Adipose tissue (tissue), 3 donors: Measurements from ENCODE around the gene VEPH1. TPM values are rescaled to one million over a fixed set of nuclear protein-coding genes. Genes with fewer than 3 reads are reported as not detected.

ENCODE experiments used
- H3K27ac ChIP-seq: one replicate; pipeline ENCODE4 v1.5.1; 2013; ENCODE audit warnings: low read depth, low read length
- WGBS, 3 donors: extraction: QIAGEN DNeasy Blood & Tissue Kit; methylation state at CpG; one replicate each; pipeline ENCODE4 v1.1.7; 2013; 5-methylcytosine and 5-hydroxymethylcytosine counted together
- polyA plus RNA-seq, 3 donors: library from polyadenylated mRNA; stranded (reverse); fragments of 200-250 nt; gene quantifications; one replicate each; pipeline ENCODE4 v1.2.3, GENCODE V29; 2013
- donor health status: healthy with polysubstance abuse.
- donor health status: Bipolar disorder and iron deficiency.
- donor health status: healthy.

Gene VEPH1
- polyA plus RNA-seq, 3 donors: 1.8 to 6.4 (median 5.3) TPM

- 63 to 93% (median 86%) methylated on average over 5 of the region's 5 CpGs for whole genome bisulfite sequencing, 3 donors
- H3K27ac ChIP-seq: no peak overlapping the region
These were observed 24.1 kb upstream of the VEPH1 start for GRCh38 chr3:157527131-157527881.

- 85 to 92% (median 92%) methylated on average over 2 of the region's 2 CpGs for WGBS, 3 donors
These were observed 22.8 kb upstream of the VEPH1 start for GRCh38 chr3:157526036-157526435.

GRCh38 chr3:157523814-157524213 lies 20.6 kb upstream of the VEPH1 start:
- no peak overlapping the region for H3K27ac ChIP-seq
- 94 to 100% (median 95%) methylated on average over 1 of the region's 1 CpG for WGBS, 3 donors

More at GRCh38 chr3:157526036-157526435, 22.8 kb upstream of the VEPH1 start:
- H3K27ac ChIP-seq: no peak overlapping the region

GRCh38 chr3:157522648-157523047 lies 19.4 kb upstream of the VEPH1 start:
- no peak overlapping the region for H3K27ac ChIP-seq

- no peak overlapping the region for H3K27ac ChIP-seq
These were observed 17.4 kb upstream of the VEPH1 start for GRCh38 chr3:157520485-157521150.

GRCh38 chr3:157518881-157519280 lies 15.7 kb upstream of the VEPH1 start:
- H3K27ac ChIP-seq: no peak overlapping the region
- 99 to 100% (median 100%) methylated on average over 1 of the region's 1 CpG for WGBS, 3 donors

GRCh38 chr3:157516928-157517327 lies 13.7 kb upstream of the VEPH1 start:
- H3K27ac ChIP-seq: no peak overlapping the region

GRCh38 chr3:157515398-157515797 lies 12.2 kb upstream of the VEPH1 start:
- WGBS, 3 donors: 69 to 84% (median 69%) methylated on average over 5 of the region's 5 CpGs

GRCh38 chr3:157514371-157514895 lies 11.2 kb upstream of the VEPH1 start:
- 66 to 82% (median 80%) methylated on average over 4 of the region's 4 CpGs for WGBS, 3 donors
- no peak overlapping the region for H3K27ac ChIP-seq

More at GRCh38 chr3:157515398-157515797, 12.2 kb upstream of the VEPH1 start:
- H3K27ac ChIP-seq: no peak overlapping the region

- WGBS, 3 donors: 67 to 75% (median 75%) methylated on average over 1 of the region's 1 CpG
- no peak overlapping the region for H3K27ac ChIP-seq
These were observed 10.4 kb upstream of the VEPH1 start for GRCh38 chr3:157513585-157513984.

- no peak overlapping the region for H3K27ac ChIP-seq
- 84 to 89% (median 87%) methylated on average over 5 of the region's 5 CpGs for WGBS, 3 donors
These were observed 9.3 kb upstream of the VEPH1 start for GRCh38 chr3:157512534-157512933.

GRCh38 chr3:157508461-157508860 lies 5.2 kb upstream of the VEPH1 start:
- WGBS, 3 donors: 44 to 76% (median 73%) methylated on average over 1 of the region's 1 CpG
- H3K27ac ChIP-seq: no peak overlapping the region

- H3K27ac ChIP-seq: no peak overlapping the region
- WGBS, 3 donors: 75 to 82% (median 76%) methylated on average over 4 of the region's 4 CpGs
These were observed 1.4 kb downstream of the VEPH1 start for GRCh38 chr3:157501863-157502262.

GRCh38 chr3:157500232-157500631 lies 3.0 kb downstream of the VEPH1 start:
- WGBS, 3 donors: 12 to 28% (median 28%) methylated on average over 4 of the region's 4 CpGs
- no peak overlapping the region for H3K27ac ChIP-seq

- WGBS, 3 donors: 2 to 15% (median 6%) methylated on average over 24 of the region's 24 CpGs
- H3K27ac ChIP-seq: no peak overlapping the region
These were observed 3.8 kb downstream of the VEPH1 start for GRCh38 chr3:157499342-157499963.

GRCh38 chr3:157498371-157498770 lies 4.8 kb downstream of the VEPH1 start:
- no peak overlapping the region for H3K27ac ChIP-seq

GRCh38 chr3:157495846-157496245 lies 7.4 kb downstream of the VEPH1 start:
- WGBS, 3 donors: 77 to 83% (median 83%) methylated on average over 3 of the region's 3 CpGs
- no peak overlapping the region for H3K27ac ChIP-seq

GRCh38 chr3:157494581-157495281 lies 8.5 kb downstream of the VEPH1 start:
- 73 to 90% (median 76%) methylated on average over 3 of the region's 3 CpGs for WGBS, 3 donors
- H3K27ac ChIP-seq: no peak overlapping the region
